Measurements from ENCODE around the gene ANTXR1.

DNA sequence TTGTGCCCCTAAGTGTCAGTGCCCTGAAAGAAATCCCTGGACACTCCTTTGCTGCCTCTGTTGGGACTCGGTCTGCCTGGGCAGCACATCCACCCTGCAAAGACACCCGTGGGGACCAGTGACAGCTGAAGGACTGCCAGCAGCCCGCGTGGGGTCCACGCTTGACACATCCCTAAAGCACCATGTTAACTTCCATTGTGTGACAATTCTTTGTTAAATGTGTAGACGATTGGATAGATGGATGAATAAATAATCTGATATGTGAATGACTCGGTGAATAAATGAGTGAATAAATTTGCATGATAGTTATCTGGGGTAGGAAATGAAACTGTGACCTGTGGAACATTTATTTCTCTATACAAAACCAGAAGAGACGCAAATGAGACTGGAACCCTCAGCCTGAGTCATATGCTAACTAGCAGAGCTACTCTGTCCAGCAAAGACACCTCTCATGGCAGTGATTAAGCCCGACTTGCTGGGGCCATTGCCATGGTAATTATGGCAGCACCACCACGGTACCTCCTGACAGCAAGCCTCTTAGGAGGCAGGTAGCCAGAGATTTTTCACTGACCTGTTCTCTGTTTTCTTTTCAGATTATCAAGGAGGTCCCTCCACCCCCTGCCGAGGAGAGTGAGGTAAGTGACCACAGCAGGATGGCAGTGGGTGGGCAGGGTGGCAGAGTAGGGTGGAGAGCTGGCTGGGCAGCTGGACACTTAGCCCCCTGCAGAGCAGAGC lies 156.8 kb downstream of the ANTXR1 start:
- TF ChIP-seq, protein P1, sequence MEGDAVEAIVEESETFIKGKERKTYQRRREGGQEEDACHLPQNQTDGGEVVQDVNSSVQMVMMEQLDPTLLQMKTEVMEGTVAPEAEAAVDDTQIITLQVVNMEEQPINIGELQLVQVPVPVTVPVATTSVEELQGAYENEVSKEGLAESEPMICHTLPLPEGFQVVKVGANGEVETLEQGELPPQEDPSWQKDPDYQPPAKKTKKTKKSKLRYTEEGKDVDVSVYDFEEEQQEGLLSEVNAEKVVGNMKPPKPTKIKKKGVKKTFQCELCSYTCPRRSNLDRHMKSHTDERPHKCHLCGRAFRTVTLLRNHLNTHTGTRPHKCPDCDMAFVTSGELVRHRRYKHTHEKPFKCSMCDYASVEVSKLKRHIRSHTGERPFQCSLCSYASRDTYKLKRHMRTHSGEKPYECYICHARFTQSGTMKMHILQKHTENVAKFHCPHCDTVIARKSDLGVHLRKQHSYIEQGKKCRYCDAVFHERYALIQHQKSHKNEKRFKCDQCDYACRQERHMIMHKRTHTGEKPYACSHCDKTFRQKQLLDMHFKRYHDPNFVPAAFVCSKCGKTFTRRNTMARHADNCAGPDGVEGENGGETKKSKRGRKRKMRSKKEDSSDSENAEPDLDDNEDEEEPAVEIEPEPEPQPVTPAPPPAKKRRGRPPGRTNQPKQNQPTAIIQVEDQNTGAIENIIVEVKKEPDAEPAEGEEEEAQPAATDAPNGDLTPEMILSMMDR (IDR thresholded peaks at IDR 0.05) = no peak
- no peak for TF ChIP-seq POLR2A (IDR thresholded peaks at IDR 0.05)
- no peak for TF ChIP-seq EP300 (IDR thresholded peaks at IDR 0.05)
